Activated CD8-positive, alpha-beta T cell treated with anti-CD3 and anti-CD28 coated beads, Interleukin-2, amount 10 ng/mL, durations not matched to agents 7 days and 5 days (primary cell): ENCODE results near the gene ZDHHC8. TPM values are rescaled to one million over a fixed set of nuclear protein-coding genes. Genes with fewer than 3 reads are reported as not detected.

Source experiments
- ATAC-seq: fragments of 150-1000 bp; cut with Tn5 transposase; one replicate; pipeline ENCODE4 v1.10.0; 2021; ENCODE audit warnings: moderate library complexity
- CTCF ChIA-PET: fragments of 350-600 bp; sonication (Branson Sonifier 250); formaldehyde crosslinking; loops from one replicate; lab custom pipeline; 2021; ENCODE audit warnings: antibody characterized with exemption; lab: Charles Lee
- POLR2A ChIA-PET: fragments of 350-600 bp; sonication (Branson Sonifier 250); formaldehyde crosslinking; loops from one replicate; lab custom pipeline; 2021; ENCODE audit warnings: antibody characterized with exemption; lab: Charles Lee
- DNase-seq: peaks from one replicate; pipeline ENCODE4 v3.0.0-alpha.2; 2020
- H3K27ac Mint-ChIP-seq: one replicate; pipeline ENCODE4 v1.8.0; 2021; ENCODE audit warnings: mild to moderate bottlenecking, mixed read lengths
- H3K27me3 Mint-ChIP-seq: one replicate; pipeline ENCODE4 v1.8.0; 2021; ENCODE audit warnings: low read depth, mixed read lengths
- H3K36me3 Mint-ChIP-seq: one replicate; pipeline ENCODE4 v1.8.0; 2021; ENCODE audit warnings: low read depth, mixed read lengths
- H3K4me1 Mint-ChIP-seq: one replicate; pipeline ENCODE4 v1.8.0; 2021; ENCODE audit warnings: low read depth, mixed read lengths
- H3K4me3 Mint-ChIP-seq: one replicate; pipeline ENCODE4 v1.8.0; 2021; ENCODE audit warnings: mild to moderate bottlenecking, mixed read lengths
- H3K9me3 Mint-ChIP-seq: one replicate; pipeline ENCODE4 v1.8.0; 2022; ENCODE audit warnings: mixed read lengths; ENCODE audit not compliant: insufficient read depth
- total RNA-seq, 2 experiments: library from RNA; stranded (reverse); gene quantifications; one replicate each; pipeline ENCODE4 v1.2.3, GENCODE V29; 2021

The ZDHHC8 gene
- total RNA-seq, 2 experiments from 2014 or later, result 60.5 to 65.5 TPM

GRCh38 chr22:20143883-20144665, 12.5 kb downstream of the ZDHHC8 start:
- DNase-seq (no peak), ATAC-seq (no peak)
- H3K36me3 Mint-ChIP-seq, result no peaks in the 10 kb centered on the region
- H3K27me3 Mint-ChIP-seq, result no peaks in the 10 kb centered on the region
- CTCF ChIA-PET, result no interaction called here
- no peak overlapping the region for H3K4me3 Mint-ChIP-seq
- POLR2A ChIA-PET, result no interaction called here
- H3K27ac Mint-ChIP-seq, result no peak overlapping the region
- no peaks in the 10 kb centered on the region for H3K9me3 Mint-ChIP-seq
- H3K4me1 Mint-ChIP-seq, result peaks cover 5% of the 10 kb centered on the region

GRCh38 chr22:20145206-20145831, 13.7 kb downstream of the ZDHHC8 start:
- Mint-ChIP-seq H3K9me3 (no peaks in the 10 kb centered on the region), H3K27ac (no peak overlapping the region)
- CTCF ChIA-PET, result no interaction called here

GRCh38 chr22:20145832-20146223, 14.2 kb downstream of the ZDHHC8 start:
- Mint-ChIP-seq H3K4me3 (no peak overlapping the region), H3K27ac (no peak overlapping the region), H3K27me3 (no peaks in the 10 kb centered on the region), H3K9me3 (no peaks in the 10 kb centered on the region), H3K4me1 (peaks cover 5% of the 10 kb centered on the region), H3K36me3 (no peaks in the 10 kb centered on the region)
- no peak for ATAC-seq
- CTCF ChIA-PET, result no interaction called here
- DNase-seq, result no peak
- POLR2A ChIA-PET, result no interaction called here

More at GRCh38 chr22:20145206-20145831, 13.7 kb downstream of the ZDHHC8 start:
- Mint-ChIP-seq H3K36me3 (no peaks in the 10 kb centered on the region), H3K4me1 (peaks cover 5% of the 10 kb centered on the region), H3K27me3 (no peaks in the 10 kb centered on the region), H3K4me3 (no peak overlapping the region)
- ATAC-seq (no peak), DNase-seq (no peak)
- POLR2A ChIA-PET, result no interaction called here

- H3K4me3 Mint-ChIP-seq, result no peak overlapping the region
- H3K27me3 Mint-ChIP-seq, result no peaks in the 10 kb centered on the region
- peaks cover 5% of the 10 kb centered on the region for H3K4me1 Mint-ChIP-seq
- ChIA-PET CTCF (no interaction called here), POLR2A (no interaction called here)
- no peak overlapping the region for H3K27ac Mint-ChIP-seq
- no peak for ATAC-seq
- no peaks in the 10 kb centered on the region for H3K36me3 Mint-ChIP-seq
- no peaks in the 10 kb centered on the region for H3K9me3 Mint-ChIP-seq
- no peak for DNase-seq
These were observed 15.2 kb downstream of the ZDHHC8 start for GRCh38 chr22:20146777-20147176.

- ChIA-PET POLR2A (no interaction called here), CTCF (no interaction called here)
- Mint-ChIP-seq H3K27me3 (no peaks in the 10 kb centered on the region), H3K27ac (no peak overlapping the region), H3K4me1 (peaks cover 5% of the 10 kb centered on the region), H3K9me3 (no peaks in the 10 kb centered on the region), H3K4me3 (no peak overlapping the region), H3K36me3 (no peaks in the 10 kb centered on the region)
- no peak for ATAC-seq
- DNase-seq, result no peak
These were observed 15.8 kb downstream of the ZDHHC8 start for GRCh38 chr22:20147237-20147988.

DNA sequence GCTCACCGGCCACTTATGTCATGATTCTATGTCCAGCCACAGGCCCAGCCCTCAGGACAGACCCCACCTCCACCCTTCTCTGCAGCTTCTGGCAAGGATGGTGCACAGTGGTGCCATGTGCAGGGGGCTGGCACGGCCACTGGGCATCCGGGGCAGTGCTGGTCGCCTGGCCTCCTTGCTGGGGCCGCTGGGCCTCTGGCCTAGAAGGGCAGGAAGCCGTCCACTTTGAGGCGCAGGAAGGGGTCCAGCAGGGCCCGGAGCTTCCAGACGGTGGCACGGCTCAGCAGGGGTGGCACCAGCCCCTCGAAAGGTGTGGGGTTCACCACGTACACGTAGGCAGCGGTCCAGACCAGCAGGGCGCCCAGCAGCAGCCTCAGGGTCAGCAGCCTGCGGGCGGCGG, 16.8 kb downstream of the ZDHHC8 start:
- H3K27ac Mint-ChIP-seq, result no peak overlapping the region
- no peaks in the 10 kb centered on the region for H3K9me3 Mint-ChIP-seq
- H3K27me3 Mint-ChIP-seq, result no peaks in the 10 kb centered on the region
- ATAC-seq (no peak), DNase-seq (no peak)
- H3K36me3 Mint-ChIP-seq, result no peaks in the 10 kb centered on the region
- ChIA-PET POLR2A (no interaction called here), CTCF (no interaction called here)
- peaks cover 5% of the 10 kb centered on the region for H3K4me1 Mint-ChIP-seq
- no peak overlapping the region for H3K4me3 Mint-ChIP-seq

- Mint-ChIP-seq H3K9me3 (no peaks in the 10 kb centered on the region), H3K4me1 (peaks cover 6% of the 10 kb centered on the region), H3K36me3 (no peaks in the 10 kb centered on the region), H3K27me3 (no peaks in the 10 kb centered on the region), H3K4me3 (no peak overlapping the region), H3K27ac (no peak overlapping the region)
- ChIA-PET POLR2A (no interaction called here), CTCF (no interaction called here)
- no peak for DNase-seq
- ATAC-seq, result no peak
These were observed 17.9 kb downstream of the ZDHHC8 start for GRCh38 chr22:20149257-20150250.

DNA sequence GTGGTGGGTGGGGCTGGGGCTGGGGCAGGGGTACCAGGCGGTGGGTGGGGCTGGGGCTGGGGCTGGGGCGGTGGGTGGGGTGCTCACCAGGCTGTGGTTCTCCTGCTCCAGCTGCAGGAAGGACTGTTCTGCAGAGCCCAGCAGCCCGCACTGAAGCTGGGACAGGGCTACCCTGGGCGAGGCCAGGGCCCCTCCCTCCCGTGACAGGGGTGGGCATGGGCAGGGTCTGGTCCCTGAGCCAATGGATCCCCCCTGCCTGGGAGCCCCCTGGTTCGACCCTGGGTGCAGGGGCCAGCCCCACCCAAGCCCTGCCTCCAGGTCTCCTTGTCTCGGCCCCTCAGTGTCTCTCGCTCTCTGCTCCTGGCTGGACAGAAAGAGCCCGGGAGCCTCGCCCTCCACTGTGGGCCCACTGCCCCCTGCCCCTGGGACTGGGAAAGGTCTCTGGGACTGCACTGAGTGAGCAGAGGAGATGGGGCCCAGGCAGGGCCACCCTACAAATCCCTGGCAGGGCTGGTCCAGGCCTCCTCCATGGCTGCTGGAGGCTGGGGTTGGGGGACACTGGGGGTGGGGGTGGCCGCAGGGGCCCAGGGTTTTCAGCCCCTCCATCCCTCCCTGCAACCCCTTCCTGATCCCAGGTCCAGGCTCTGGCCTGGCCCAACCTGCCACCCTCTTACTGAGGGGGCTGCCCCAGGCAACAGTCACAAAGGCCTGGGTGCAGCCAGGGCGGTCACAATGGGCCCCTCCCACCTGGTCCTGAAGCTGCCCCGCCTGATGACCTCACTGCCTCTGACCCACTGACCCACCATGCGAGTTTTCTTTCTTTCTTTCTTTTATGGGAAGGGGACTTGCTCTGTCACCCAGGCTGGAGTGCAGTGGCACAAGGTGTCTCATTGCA, 19.0 kb downstream of the ZDHHC8 start, which contains the start of gene CCDC188:
Gene CCDC188 (minus strand): TSS at position 675 of the 895 bp plus-strand sequence. CDS start 69 bp downstream, at position 606.
- H3K27ac Mint-ChIP-seq, result no peak within 1 kb of the TSS
- H3K4me3 Mint-ChIP-seq, result no peak within 1 kb of the TSS
- ATAC-seq, result no peak
- no peak for DNase-seq
- POLR2A ChIA-PET, result no interaction called here
- no peaks in the 10 kb centered on the region for H3K36me3 Mint-ChIP-seq
- peaks cover 13% of the 10 kb centered on the region for H3K4me1 Mint-ChIP-seq
- no peaks in the 10 kb centered on the region for H3K27me3 Mint-ChIP-seq
- H3K9me3 Mint-ChIP-seq, result no peaks in the 10 kb centered on the region
- CTCF ChIA-PET, result no interaction called here

DNA sequence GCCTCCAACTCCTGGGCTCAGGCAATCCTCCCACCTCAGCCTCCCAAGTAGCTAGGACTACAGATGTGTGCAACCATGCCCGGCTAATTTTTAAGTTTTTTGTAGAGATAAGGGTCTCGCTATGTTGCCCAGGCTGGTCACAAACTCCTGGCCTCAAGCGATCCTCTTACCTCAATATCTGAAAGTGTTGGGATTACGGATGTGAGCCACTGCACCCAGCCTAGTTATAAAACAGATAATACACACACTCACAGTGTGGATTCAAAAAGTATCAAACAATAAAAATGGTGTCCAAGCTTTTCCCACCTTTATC, 19.6 kb downstream of the ZDHHC8 start:
- POLR2A ChIA-PET, result no interaction called here
- Mint-ChIP-seq H3K36me3 (no peaks in the 10 kb centered on the region), H3K4me1 (peaks cover 13% of the 10 kb centered on the region), H3K9me3 (no peaks in the 10 kb centered on the region), H3K27me3 (no peaks in the 10 kb centered on the region), H3K4me3 (no peak overlapping the region), H3K27ac (no peak overlapping the region)
- no peak for DNase-seq
- no peak for ATAC-seq
- CTCF ChIA-PET, result no interaction called here

- Mint-ChIP-seq H3K4me1 (peaks cover 9% of the 10 kb centered on the region), H3K9me3 (no peaks in the 10 kb centered on the region), H3K36me3 (no peaks in the 10 kb centered on the region), H3K27me3 (no peaks in the 10 kb centered on the region), H3K27ac (no peak overlapping the region), H3K4me3 (no peak overlapping the region)
- ChIA-PET CTCF (no interaction called here), POLR2A (no interaction called here)
- ATAC-seq (no peak), DNase-seq (no peak)
These were observed 20.9 kb downstream of the ZDHHC8 start for GRCh38 chr22:20152464-20152890.
